Measurements from ENCODE around the gene IFITM5. TPM values are rescaled to one million over a fixed set of nuclear protein-coding genes. Genes with fewer than 3 reads are reported as not detected.
A peak's percentile ranks its signal among the peaks of the same experiment; 100 is the strongest.

Gene IFITM5
- total and polyA plus RNA-seq, 9 of the 15 experiments (the other 6 are each of a cell fraction or from before 2014, with no cell fraction given) = 0.19 TPM; not detected in 8

GRCh38 chr11:269146-269890 lies 30.0 kb downstream of the IFITM5 start (continued):
- TF ChIP-seq PRDM10 (IDR thresholded peaks at IDR 0.05; ENCODE audit: partially characterized antibody) (peak; percentile 98), RBM17 (IDR thresholded peaks at IDR 0.05; ENCODE audit: borderline replicate concordance, low read depth, low read length) (no peak), ZNF280B (CRISPR knock-in tag; IDR thresholded peaks at IDR 0.05) (no peak), ZNF140 (CRISPR knock-in tag; IDR thresholded peaks at IDR 0.05) (no peak), ZBTB26 (CRISPR knock-in tag; IDR thresholded peaks at IDR 0.05) (no peak), ZBTB17 (CRISPR knock-in tag; IDR thresholded peaks at IDR 0.05) (0 out of 2 replicates have a peak, but pooled peaks have one; percentile 8), NFIX (CRISPR knock-in tag; IDR thresholded peaks at IDR 0.05; ENCODE audit: low read depth) (no peak), ELF2 (CRISPR knock-in tag; IDR thresholded peaks at IDR 0.05) (no peak), ZNF717 (CRISPR knock-in tag; IDR thresholded peaks at IDR 0.05) (no peak), WHSC1 (IDR thresholded peaks at IDR 0.05; ENCODE audit: low read length) (no peak), FOXJ3 (CRISPR knock-in tag; IDR thresholded peaks at IDR 0.05) (no peak; the same call in 1 of the 2 replicates), TCFL5 (CRISPR knock-in tag; conservative IDR thresholded peaks at IDR 0.05) (no peak), NR1H2 (CRISPR knock-in tag; IDR thresholded peaks at IDR 0.05) (no peak), U2AF2 (optimal IDR thresholded peaks at IDR 0.05; ENCODE audit: low read depth, low read length) (no peak), CBX8 (IDR thresholded peaks at IDR 0.05; ENCODE audit: borderline replicate concordance, extremely low read depth, low read depth, low read length, poor library complexity, severe bottlenecking) (no peak), ATF1 (CRISPR knock-in tag; IDR thresholded peaks at IDR 0.05) (no peak), ATF1 (tag; IDR thresholded peaks at IDR 0.05) (peak; percentile 16; the same call in 1 of the 2 replicates), BRCA1 (IDR thresholded peaks at IDR 0.05) (no peak), BRCA1 (CRISPR knock-in tag; IDR thresholded peaks at IDR 0.05) (no peak)

Data from K562 (cell line).